GM18511 (cell line): ENCODE results near the gene ZNF76.

Experiments used
- ATAC-seq: cut with Tn5 transposase; IDR thresholded peaks from one replicate; pipeline ENCODE4 v1.9.1; 2021; ENCODE audit warnings: mild to moderate bottlenecking, moderate library complexity; ENCODE audit not compliant: unreplicated experiment

The ZNF76 gene

DNA sequence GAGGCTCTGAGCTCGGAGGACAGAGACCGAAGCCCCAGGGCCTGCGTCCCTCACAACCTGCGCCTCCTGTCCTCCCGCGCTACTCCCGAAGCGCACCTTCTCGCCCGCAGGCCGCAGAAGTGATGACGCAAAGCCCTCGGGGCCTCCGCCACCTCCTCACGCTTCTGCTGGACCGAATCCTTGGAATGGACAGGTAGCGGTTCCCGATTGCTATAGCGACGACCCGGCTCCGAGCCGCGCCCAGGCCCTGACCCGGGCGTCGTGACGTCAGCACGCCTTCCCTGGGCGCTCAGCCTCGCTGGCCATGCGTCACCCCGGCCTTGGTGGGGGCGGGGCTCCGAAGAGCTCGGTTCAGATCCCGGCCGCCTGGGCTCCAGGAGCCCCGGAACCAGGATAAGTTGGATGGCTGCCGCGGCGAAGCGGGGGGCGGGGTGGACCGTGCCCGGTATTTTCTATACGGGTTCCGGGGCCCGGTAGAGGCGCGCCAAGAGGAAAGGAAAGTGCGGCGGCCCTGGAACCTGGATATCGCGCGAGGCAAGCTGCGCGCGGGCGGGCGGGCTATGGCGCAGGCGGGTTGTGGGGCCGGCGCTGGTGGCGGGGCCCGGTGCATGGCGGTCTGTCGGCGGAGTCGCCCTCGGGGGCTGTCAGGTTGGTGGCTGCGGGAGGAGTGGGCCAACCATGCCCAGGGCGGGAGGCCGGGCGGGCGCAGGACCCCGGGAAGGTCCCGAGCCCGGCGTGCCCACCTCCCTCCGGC is at the start of gene ZNF76:
Gene ZNF76 (plus strand): TSS at position 542 of the 754 bp plus-strand sequence. CDS start 21,417 bp downstream, outside the sequence.
- ATAC-seq: peak; percentile 91

DNA sequence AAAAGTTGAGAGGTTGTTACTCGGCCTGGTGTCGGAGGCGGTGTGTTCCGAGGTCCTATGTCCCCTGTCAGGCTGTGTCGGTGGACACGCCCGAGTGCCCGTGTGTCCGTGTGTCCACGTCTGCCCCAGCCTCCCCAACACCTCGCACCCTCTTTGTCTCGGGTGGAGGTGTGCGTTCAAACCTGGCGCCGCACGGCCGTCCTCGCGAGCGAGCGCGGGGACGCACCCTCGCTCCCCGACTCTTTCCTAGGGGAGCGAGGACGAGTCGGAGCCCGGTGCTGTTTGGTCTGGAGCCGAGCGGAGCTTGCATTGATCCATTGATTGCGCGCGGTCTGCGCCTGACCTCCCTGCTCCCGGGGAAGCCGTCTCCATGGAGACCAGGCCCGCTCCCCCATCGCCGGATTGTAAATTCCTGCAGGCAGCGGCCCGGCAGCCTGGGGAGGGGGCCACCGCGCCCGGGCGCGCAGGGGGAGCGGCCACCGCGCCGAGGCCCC is 46.2 kb upstream of the ZNF76 start:
- no peak for ATAC-seq

DNA sequence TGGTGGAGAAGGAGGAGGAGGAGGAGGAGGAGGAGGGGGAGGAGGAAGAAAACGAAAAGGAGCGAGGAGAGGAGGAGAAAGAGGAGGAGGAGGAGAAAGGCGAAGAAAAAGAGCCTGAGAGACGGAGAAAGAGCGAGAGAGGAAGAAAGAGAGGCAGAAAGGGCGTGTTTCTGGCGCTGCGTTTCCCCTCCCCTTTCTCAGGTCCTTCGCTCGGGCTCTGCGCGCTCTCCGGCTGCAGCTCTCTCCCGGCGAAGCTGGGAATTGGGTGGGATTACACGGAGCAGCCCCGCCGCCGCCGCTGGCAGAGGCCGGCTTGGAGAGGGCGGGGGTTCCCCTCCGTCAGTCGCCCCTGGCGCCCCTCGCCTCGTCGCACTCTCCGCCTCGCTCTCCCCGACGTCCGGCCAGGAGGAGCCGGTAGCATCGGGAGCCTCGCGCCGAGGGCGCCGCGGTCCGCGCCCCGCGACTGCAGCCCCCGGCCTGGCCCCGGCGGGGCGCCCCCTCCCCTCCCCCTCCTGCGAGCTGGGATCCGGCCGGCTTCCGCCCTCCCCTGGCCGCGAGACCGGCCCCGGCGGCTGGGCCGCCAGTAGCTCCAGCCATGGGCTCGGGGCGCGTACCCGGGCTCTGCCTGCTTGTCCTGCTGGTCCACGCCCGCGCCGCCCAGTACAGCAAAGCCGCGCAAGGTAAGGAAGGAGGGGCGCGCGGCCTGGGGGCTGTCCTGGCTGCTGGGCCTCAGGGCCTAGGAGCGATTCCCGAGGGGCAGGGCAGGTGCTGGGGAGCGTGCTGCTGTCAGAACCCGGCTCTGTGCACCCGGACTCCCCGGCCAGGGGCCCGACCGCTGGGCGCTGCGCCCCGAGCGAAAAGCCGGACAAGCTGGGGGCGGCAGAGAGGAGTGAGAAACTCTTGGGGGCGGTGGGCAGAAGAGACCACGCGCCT is 45.4 kb upstream of the ZNF76 start, which contains the start of gene SCUBE3:
Gene SCUBE3 (plus strand): TSS at position 133 of the 933 bp plus-strand sequence. CDS start 463 bp downstream, at position 596.
- no peak for ATAC-seq

DNA sequence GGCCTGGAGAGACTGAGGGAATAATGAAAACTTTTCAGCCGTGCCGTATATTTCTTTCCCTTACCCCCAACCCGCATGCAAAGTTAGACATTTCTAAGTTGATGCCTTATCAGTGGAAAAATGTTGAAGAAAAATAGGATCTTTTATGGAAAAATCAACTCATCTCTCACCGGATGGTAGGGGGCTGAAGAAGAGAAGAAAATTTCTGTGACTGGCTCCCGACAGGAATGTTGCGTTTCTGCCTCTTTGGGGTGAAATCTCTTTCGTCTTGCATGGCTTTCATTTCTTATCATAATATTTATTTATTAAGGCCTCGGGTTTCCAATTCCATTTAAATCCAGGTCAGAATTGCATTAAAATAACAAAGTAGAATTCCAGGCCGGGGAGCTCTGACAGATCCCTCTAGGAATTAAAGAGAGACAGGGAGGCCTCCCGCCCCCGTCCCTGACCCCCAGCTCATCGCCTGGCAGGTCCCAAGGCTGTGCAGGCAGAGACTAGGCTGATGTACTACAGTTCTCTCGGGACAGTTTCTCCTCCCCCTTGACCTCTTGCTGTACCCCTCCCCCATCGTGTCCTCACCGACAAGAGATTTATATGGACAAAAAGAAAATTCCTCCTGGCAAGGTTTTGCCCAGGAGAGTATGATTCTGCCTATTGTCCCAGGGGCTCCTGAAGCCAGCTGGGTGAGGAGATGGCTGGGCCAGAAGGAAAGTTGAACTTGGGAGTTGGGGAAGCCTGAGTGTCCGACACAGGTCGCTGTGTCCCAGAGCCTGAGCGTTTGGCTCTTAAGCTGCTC is 44.5 kb upstream of the ZNF76 start:
- ATAC-seq: no peak

DNA sequence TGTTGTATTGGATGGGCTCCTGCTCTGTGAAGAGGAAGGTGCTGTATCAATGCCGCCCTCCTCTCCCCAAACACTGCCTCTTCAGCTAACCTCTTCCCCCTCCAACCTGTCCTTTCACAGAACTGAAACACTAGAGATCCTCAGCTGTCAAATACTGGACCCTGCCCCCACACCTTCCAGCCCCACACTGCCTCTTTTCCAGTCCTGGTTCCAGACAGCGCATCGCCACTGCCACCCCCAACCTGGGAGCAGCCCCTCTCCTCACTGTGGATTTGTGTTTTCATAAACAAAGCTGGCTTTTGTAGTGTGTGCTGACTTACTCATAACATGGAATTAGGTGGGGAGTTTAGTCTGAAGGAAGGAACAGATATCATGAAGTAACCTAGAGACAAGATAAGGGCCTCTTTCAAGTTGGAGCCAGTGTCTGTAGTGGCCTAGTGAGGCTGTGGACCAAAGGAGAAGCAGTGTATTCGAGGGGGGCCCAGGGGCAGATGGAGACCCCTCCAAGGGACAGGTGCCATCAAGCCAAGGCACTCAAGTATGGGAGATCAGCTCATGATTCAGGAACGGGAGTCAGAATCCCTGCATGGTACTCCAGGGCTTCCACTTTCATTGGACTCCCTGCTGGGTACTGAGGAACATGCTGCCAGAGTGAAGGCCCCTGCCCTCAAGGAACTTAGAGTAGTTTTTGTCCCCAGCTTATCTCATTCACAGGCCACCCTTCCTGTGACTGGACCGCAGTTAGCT is 43.7 kb upstream of the ZNF76 start:
- no peak for ATAC-seq

DNA sequence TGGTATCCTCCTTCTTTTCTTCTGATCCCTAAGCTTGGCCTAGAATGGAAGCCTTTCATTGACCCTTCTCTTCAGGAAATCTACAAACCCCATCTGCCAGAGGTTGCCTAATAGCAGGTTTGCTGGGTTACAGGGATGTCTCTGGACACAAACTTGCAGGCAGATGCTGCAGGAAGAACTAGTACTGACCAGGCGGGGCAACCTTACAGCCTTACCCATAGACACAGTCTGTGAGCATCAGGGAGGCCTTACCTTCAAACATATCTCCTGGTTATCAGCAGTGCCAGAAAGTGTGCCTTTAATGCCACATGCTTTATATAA is 43.2 kb upstream of the ZNF76 start:
- ATAC-seq: no peak

DNA sequence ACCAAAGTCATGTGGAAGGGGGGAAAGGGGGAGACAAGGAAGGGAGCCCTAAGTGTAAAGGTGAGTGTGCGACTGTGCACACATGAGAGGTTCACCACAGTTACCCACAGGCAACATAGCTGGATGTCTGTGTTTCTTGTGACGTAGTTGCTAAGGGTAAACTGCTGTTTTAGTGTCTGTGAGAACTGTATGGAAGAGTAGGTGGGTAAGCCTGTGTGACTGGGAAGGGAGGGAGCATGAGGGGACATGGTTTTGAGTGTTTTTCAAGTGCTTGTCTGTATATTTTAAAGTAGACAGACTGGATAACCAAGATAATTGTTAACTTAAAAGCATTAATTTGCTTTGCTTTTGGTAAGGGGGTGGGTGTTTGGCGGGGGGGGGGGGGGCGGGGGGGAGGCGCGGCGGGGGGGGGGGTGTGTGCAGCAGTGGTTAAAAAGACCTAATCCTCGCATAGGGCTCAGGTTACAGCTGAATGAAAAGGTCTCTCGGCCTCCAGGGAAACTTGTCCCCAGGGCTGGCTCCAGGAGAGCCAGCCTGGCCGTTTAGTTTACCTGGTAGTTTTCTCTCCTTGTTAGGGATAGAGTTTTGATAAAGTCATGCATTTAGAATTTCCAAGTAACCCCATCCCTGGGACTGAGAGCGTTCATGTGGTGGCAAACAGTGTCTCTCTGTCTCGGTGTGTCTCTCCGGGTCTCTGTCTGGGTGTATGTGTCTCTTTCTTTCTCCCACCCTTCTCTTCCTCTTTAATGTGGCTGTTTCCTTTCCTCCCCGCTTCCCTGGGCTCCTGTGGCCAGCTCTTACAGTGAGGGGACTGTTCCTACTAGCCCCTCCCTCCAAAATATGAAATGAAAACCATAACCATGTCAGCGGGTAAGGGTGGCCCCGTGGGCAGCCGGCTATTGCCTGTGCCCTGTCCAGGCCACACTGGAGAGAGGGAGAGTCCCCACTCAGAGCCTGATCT is 42.4 kb upstream of the ZNF76 start:
- ATAC-seq: no peak

DNA sequence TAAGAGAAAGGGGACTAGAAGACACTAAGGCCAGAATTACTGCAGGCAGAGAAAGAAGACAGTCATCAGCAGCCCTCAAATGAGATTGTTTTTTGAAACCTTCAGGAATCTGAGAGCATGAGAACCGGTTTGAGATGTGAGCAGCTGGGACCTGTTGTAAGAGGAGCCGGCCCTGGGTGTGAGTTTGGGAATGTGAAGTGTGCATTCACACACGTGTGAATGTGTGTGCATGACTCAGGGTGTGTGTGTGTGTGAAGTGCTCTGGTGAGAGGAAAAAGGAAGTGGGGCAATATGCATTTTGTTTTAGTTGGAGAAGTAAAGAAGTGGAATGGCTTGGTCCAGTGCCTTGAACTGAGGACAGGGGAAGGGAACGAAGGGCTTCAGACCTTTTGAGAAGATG is 41.5 kb upstream of the ZNF76 start:
- ATAC-seq: no peak

DNA sequence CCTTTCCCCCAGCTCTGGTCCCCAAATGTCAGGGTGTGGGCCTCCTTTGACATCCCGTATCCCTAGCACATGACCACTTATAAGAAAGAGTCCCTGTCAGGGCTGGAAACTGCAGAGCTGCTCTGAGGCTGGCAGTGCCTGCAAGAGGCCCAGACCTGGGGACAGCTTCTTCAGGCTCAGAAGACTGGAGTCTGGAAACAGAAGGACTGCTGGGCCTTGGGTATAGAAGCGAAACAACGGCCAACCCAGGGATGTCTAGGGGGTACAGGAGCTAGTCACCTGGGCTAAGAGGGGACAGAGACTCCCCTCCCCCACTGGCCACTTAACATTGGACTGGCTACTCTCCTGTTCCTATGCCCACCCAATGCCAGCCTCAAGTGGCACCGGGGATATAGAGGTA is 41.1 kb upstream of the ZNF76 start:
- no peak for ATAC-seq

DNA sequence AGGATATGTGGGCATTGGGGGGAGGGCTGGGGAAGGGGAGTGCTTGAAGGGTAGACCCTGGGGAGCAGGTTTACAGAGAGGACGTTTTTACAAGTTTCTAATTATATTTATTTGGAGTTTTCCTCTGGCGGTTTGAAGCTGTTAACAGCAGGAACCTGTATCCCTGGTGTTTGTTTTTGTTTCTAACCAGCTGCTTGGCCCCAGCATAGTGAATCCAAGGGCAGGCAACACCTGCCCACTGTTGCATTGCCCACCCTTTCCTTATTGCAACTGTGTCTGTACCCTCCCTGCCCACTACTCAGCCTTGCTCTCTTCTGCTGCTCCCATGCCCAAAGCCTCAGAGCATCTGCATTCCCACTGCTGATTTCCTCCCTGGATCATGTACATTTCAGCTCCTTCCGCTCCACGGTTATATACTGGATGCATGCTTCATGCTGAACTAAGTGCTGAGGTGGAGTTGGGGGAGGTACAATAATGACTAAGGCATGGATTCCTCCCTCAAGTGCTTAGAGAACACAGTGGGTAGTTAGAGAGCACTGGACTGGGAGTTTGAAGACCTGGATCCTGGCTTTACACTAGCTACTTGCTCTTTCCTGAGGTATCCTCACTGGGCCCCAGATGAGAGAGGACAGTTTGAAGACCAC is 39.7 kb upstream of the ZNF76 start:
- ATAC-seq: no peak

DNA sequence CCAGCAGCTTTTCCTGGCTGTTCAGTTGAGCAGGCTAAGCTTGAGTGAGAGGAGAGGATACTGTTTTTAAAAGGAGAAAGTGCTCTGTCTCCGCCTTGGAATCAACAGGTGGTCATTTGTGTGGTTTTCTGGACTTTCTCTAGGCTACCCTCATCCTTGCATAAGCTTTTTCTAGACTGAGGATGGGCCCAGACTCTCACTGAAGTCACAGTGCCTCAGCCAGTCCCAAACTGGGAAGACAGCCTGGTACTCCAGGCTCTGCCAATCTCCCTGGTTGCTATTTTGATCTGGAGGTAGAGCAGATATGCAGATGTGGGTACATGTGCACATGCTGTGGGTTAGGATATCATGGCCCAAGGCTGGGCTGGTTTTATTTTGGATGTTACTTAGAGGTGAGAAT is 38.8 kb upstream of the ZNF76 start:
- no peak for ATAC-seq

DNA sequence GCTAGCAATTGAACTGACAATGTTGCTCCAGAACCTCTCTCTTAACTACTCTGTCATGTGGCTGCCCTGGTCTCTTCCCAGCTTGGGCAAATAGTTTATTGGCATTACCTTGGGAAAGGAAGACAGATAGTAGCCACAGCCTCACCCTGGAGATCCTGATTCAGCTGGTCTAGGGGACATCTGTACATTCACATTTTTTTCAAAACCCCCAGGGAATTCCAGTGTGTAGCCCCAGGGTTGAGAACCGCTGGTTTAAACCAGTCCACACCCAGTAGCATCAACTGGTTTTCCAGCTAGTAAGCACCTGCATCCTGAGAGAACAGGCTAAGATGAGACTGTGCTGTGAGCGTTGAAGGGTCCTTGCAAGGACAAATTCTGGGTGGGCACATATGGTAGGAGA is 36.1 kb upstream of the ZNF76 start:
- ATAC-seq: no peak

DNA sequence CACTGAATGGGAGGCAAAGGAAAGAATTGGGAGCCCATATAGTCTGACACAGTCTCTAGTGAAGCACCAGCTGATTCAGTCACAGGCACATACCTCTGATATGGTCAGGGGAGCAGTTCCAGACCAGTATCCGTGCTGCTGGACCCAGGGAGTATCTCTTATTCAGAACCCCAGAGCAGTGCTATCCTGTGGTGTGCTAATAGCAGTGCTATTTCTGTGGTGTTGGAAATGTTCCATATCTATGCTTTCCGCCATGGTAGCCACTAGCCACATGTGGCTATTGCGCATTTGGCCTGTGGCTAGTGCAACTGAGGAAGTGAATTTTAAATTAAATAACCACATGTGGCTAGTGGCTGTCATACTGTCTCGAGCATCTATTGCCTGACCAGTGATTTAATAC is 34.8 kb upstream of the ZNF76 start:
- ATAC-seq: no peak

DNA sequence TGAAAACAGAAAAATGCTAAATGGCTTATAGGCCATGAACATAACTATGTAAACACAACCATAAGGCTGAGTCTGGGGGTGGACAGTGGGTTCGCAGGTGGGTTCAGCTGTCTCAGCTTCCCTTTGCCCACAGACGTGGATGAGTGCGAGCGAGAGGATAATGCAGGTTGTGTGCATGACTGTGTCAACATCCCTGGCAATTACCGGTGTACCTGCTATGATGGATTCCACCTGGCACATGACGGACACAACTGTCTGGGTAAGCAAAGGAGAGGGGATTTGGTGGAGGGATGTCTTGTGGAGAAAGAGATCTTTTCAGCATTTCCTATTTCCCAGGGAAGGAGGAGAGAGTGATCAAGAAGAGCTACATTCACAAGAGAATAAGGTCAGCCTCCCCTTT is 31.1 kb upstream of the ZNF76 start:
- no peak for ATAC-seq

DNA sequence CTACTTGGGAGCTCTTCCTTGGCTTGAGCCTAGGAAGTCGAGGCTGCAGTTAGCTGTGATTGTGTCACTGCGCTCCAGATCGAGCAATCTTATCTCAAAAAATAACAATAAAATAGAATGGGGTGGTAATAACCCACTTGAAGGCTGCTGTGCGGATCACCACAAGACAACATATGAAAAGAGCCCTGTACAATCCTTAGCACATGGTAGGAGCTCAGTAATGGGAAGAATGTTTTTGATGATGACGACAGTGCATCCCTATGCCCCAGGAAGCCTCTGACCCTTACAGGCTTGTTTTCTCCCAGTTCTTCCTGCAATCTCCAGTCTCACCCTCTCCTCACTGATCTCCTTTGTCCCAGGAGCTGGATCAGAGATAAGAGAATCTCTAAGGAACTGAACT is 30.2 kb upstream of the ZNF76 start:
- no peak for ATAC-seq

DNA sequence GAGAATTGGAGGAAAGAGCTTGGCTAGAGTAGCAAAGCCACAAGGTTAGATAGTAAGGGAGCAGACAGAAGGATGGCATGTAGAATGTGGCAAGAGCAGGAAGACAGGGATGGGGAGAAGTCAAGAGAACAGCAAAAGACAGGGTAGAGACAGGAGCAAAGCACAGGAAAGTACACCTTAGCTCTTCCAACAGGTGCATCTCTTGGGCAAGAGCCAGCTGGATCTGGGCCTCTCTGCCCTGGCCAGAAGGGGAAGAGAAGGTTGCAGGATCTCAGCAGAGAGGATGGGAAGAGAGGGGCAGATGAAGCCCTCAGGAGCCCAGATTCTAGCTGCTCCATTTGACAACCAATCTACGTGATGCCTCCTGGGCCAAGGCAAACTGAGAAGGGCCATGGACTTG is 29.0 kb upstream of the ZNF76 start:
- no peak for ATAC-seq

DNA sequence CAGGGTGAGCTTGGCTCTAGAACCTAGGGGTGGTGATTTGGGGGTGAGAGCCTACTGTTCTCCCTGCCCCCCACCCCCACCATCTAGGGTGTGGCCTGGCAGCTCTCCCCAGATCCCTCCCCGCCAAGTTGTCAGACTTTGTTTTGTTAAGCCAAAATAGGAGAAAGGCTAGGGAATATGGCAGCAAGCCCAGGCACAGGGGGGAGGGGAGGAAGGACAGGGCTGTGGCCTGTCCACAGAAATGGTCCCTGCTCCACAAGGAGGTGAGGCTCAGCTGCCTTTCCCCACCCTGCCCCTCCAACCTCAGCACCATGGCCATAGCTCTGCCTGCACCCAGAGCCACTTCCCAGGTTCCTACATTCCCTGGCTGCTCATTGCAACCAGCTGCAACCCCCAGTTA is 28.6 kb upstream of the ZNF76 start:
- no peak for ATAC-seq

DNA sequence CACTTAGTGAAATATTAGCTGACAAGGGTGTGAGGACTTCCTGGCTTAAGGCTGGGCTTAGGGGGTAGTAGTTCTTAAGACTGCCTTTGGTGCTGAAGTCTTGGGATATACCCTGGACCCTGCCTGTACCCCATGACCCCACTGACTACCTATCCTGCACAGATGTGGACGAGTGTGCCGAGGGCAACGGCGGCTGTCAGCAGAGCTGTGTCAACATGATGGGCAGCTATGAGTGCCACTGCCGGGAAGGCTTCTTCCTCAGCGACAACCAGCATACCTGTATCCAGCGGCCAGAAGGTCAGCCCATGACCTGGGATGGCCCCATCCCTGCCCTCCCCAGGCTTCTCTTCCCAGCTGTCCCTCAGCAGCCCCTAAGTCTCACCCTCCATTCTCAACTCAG is 28.0 kb upstream of the ZNF76 start:
- no peak for ATAC-seq

DNA sequence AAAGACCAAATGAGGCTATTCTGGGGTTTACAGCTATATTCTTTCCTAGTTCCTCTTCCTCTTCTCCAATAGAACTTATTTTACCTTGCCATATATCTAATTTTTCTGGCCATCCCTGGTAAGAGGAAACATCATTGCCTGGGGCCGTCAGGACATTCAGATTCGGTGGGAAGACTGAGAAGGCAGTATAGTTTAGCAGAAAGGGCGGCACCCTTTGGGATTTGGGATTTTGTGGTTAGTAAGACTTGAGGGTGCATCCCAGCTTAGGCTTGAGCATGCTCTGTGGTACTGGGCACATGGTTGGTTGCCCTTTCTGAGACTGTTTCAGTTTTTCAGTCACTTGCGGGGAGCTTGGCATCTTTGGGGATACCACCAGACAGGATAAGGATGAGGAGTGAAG is 24.6 kb upstream of the ZNF76 start:
- ATAC-seq: no peak
